AG09319 (cell line): ENCODE data around the gene CH25H.
"Not testable (repeated sequence)": the region's sequence is repeated elsewhere in the genome, so short reads cannot be mapped to it uniquely, and the experiment has no call there.

Experiments
- DNase-seq: peaks from one replicate; pipeline ENCODE4 v3.0.0-alpha.2; 2010; ENCODE audit warnings: low read depth; ENCODE audit errors: extremely low read depth
- TF ChIP-seq, protein P1 (sequence below): IDR thresholded peaks from 2 replicates; pipeline ENCODE4 v1.5.1; 2011; ENCODE audit warnings: low read depth, mild to moderate bottlenecking, inconsistent platforms, low read length, moderate library complexity

The CH25H gene

DNA sequence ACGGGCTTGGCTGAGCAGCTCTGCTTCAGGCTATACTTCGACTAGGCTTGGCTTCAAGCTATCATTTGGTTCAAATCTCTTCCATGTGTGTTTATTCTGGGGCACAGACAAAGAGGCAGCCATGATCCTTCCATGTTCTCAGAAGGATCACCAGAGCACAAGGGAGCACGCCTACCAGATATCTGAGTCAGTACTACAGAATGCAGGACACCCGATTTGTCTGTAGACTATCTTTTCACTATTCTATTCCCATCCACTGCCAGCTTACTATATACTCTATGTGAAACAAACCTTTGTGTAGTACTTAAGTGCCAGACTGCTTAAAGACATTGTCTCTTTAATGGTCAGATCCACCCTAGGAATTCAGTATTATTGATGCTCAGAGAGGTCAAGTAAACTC, 35.1 kb downstream of the CH25H start:
- DNase-seq: no peak
- TF ChIP-seq, protein P1, sequence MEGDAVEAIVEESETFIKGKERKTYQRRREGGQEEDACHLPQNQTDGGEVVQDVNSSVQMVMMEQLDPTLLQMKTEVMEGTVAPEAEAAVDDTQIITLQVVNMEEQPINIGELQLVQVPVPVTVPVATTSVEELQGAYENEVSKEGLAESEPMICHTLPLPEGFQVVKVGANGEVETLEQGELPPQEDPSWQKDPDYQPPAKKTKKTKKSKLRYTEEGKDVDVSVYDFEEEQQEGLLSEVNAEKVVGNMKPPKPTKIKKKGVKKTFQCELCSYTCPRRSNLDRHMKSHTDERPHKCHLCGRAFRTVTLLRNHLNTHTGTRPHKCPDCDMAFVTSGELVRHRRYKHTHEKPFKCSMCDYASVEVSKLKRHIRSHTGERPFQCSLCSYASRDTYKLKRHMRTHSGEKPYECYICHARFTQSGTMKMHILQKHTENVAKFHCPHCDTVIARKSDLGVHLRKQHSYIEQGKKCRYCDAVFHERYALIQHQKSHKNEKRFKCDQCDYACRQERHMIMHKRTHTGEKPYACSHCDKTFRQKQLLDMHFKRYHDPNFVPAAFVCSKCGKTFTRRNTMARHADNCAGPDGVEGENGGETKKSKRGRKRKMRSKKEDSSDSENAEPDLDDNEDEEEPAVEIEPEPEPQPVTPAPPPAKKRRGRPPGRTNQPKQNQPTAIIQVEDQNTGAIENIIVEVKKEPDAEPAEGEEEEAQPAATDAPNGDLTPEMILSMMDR: no peak

DNA sequence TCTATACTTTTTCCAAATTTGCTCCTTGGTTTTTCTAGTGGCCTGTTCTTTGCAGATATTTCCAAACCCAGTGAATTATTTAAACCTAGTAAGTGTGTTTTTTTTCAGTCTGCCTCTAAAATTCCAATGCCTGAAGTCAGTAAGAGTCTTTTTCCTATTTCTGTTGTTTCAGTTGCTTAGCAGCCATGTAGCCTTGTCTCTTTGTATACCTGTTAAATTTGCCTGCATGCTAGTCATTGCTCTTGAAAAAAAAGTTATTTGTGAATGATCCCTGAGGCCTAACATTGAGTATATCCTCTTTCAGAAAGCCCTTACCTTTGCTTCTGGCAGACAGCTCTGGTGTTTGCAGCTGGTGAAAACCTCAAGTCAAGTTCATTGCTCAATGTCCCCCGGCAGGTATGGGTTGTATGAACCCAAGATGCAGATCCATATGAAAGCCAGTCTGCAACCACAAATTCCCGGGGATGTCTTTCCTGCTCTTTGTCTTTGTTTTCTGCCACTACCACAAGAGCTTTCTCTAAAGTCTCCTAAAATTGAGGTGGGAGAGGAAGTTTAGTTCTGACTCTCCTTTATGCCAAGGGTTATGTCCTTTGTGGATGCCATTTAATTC, 35.7 kb downstream of the CH25H start:
- DNase-seq: no peak
- TF ChIP-seq, protein P1: no peak

DNA sequence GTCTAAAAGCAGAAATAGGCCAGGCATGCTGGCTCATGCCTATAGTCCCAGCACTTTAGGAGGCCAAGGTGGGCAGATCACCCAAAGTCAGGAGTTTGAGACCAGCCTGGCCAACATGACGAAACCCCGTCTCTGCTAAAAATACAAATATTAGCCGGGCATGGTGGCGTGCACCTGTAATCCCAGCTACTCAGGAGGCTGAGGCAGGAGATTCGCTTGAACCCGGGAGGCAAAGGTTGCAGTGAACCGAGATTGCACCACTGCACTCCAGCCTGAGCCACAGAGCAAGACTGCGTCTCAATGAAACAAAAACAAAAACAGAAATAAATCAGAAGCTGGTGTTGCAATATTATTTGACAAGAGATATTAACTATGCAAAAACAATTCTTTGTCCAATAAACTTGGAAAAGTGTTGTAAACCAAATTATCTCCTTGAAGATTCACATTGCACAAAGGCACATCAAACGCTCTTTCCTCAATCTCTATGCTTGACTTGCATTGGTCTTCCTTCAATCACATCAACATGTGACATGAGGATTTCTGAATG, 38.7 kb downstream of the CH25H start:
- not testable (repeated sequence) for DNase-seq

DNA sequence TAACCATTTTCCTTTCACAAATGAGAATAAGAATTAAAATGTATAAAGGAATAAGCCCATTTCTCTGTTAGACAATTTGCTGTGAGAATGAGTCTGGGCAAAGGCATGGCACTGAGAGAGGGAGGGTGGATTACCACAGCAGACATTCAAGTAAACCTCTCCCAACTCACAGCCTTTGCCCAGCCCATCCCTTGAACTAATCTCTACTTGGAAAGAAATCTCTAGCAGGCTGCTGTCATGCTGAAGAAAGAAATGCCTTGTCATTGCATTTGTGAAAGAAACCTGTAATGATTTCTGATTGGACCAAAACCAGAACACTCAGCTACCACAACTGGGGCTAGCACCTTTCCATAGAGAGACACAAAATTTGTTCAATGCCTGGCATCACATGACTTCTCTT, 39.2 kb downstream of the CH25H start:
- TF ChIP-seq, protein P1: no peak
- DNase-seq: no peak

DNA sequence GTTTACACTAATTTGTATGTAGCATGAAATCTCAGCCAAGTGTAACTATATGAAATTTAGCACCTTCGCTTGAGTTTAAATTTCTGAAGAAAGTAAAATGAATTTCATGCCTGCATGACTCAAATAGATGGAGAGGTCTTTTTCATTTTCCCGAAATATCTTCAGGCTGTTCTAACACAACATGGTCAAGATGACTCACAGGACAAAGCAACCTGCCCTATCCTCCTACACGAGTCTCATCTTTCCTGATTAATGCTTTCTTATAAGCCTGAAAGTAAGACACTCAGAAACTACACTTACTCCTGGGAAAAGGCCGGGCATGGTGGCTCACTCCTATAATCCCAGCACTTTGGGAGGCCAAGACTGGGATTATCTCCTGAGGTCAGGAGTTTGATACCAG, 41.2 kb downstream of the CH25H start:
- DNase-seq: no peak
- TF ChIP-seq, protein P1: no peak

DNA sequence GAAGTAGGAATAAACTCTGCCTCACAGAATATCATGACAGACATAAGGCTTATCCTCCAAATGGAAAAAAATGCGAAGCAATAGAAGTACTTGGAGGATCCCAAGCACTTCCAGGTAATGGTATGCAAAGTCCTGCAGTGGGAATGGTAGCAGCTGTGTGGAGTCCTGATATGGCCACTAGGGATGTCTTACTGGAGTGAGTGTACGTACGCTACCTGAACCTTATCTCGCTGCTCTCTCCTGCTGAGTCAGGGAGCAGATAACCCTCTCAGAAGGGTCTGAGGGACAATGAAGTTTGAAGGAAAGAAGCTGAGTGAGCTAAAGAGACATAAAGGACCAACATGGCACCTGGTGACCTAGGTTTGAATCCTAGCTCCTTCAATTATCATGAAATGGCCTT, 42.2 kb downstream of the CH25H start:
- no peak for DNase-seq
- TF ChIP-seq, protein P1: no peak

DNA sequence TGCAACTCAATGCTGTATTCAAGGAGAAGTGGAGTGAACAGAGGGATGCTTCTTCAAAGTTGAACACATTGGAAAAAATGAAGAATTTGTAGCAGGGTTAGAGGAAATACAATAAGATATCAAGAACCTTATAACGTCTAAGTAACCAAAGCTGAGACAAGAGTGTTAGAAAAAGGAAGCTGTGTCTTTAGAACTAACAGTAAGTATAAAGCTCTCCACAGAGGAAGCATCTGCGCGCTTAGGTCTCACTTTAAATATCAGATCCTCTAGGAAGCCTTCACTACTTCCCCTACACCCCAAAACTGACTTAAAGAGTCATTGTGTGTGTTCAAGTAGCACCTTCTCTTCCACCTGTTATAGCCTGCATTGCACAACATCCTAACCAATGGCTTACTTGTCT, 43.0 kb downstream of the CH25H start:
- no peak for DNase-seq
- TF ChIP-seq, protein P1: no peak
